WI38 (cell line): ENCODE data around the gene DUSP15.

ENCODE experiments used
- H3K4me3 ChIP-seq: 2 replicates; pipeline ENCODE4 v1.5.1; 2011; ENCODE audit warnings: low read depth, mild to moderate bottlenecking, control low read depth, low read length
- TF ChIP-seq, protein P1 (sequence below): IDR thresholded peaks from 2 replicates; pipeline ENCODE4 v1.5.1; 2012; ENCODE audit warnings: low read depth, mild to moderate bottlenecking, control low read depth, low read length

DUSP15 gene

DNA sequence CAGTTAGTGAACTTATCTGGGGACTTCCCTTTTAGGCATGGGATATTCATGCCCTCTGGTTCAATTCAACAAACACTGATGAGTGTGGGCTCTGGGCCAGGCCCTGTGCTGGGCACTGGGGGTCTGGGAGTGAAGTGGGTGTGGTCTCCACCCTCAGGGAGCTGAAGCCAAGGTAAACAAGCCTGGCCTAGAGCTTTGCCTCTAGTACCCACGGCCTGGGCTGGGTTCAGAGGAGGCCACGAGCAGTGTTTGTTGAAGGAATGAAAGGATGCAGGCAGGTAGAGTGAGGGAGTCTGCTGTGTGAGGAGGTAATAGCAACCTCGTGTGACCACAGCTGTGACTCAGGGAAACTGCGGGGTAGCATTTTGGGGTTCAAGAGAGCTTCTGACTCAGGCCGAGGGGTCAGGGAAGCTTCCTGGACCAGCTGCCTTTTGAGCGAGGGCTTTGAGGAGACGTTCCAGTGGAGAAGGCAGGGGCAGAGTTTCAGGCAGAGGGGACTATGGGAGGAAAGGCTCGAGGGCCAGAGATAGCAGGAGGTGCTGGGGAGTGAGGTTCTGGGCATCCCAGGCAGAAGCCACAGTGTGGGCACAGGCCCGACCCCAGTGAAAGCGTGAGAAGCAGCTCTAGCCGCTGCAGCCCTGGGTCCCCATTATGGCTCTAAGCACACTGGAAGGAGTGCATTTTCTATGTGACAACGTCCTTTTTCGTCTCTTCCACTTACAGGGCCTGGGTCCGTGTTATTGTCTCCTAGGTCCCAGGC, 45.6 kb downstream of the DUSP15 start:
- no peak overlapping the region for H3K4me3 ChIP-seq
- TF ChIP-seq, protein P1, sequence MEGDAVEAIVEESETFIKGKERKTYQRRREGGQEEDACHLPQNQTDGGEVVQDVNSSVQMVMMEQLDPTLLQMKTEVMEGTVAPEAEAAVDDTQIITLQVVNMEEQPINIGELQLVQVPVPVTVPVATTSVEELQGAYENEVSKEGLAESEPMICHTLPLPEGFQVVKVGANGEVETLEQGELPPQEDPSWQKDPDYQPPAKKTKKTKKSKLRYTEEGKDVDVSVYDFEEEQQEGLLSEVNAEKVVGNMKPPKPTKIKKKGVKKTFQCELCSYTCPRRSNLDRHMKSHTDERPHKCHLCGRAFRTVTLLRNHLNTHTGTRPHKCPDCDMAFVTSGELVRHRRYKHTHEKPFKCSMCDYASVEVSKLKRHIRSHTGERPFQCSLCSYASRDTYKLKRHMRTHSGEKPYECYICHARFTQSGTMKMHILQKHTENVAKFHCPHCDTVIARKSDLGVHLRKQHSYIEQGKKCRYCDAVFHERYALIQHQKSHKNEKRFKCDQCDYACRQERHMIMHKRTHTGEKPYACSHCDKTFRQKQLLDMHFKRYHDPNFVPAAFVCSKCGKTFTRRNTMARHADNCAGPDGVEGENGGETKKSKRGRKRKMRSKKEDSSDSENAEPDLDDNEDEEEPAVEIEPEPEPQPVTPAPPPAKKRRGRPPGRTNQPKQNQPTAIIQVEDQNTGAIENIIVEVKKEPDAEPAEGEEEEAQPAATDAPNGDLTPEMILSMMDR: no peak

DNA sequence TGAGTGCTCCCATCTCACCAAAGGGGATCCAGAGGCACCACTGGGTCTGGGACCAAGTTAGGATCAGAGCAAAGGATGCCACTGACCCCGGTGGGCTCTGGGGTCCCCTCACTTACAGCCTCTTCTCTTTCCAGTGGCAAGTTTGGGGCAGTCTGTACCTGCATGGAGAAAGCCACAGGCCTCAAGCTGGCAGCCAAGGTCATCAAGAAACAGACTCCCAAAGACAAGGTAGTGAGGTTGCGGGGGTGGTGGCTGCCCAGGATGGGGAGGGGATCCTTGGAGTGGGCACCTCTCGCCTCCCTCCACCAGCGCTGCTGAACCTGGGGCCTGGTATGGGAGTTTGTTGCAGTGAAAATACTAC, 46.2 kb downstream of the DUSP15 start:
- no peak overlapping the region for H3K4me3 ChIP-seq
- TF ChIP-seq, protein P1: no peak

DNA sequence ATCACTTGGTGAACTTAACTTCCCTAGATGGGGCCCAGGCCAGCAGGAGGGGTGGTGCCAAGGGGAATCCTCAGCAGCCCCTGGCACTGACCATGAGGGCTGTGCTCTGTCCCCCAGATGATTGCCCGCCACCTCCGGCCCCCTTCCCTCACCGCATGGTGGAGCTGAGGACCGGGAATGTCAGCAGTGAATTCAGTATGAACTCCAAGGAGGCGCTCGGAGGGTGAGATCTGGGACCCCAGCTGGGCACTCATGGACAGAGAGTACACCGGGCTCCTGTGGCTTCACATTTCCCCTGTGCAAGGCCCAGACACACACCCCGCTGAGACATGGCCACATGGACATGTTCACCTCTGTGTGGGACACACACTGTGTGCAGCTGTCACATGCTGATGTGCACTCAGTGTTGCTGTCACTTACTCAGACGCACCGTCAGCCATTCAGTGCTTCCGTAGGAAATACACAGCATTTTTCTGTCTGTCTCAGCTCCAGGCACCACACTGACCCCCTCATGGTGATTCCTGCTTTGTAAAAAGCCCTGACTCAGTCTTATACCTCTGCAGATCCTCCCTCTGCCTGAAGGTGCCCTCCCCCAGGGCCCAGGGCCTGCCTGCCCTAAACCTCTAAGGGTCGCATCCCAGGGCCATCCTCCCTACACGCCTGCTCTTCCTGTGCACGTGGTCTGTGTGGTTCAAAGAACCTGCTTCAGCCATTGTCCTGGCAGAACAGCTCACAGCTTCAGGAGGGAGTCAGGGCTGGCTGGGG, 46.8 kb downstream of the DUSP15 start:
- H3K4me3 ChIP-seq: no peak overlapping the region
- TF ChIP-seq, protein P1: no peak

DNA sequence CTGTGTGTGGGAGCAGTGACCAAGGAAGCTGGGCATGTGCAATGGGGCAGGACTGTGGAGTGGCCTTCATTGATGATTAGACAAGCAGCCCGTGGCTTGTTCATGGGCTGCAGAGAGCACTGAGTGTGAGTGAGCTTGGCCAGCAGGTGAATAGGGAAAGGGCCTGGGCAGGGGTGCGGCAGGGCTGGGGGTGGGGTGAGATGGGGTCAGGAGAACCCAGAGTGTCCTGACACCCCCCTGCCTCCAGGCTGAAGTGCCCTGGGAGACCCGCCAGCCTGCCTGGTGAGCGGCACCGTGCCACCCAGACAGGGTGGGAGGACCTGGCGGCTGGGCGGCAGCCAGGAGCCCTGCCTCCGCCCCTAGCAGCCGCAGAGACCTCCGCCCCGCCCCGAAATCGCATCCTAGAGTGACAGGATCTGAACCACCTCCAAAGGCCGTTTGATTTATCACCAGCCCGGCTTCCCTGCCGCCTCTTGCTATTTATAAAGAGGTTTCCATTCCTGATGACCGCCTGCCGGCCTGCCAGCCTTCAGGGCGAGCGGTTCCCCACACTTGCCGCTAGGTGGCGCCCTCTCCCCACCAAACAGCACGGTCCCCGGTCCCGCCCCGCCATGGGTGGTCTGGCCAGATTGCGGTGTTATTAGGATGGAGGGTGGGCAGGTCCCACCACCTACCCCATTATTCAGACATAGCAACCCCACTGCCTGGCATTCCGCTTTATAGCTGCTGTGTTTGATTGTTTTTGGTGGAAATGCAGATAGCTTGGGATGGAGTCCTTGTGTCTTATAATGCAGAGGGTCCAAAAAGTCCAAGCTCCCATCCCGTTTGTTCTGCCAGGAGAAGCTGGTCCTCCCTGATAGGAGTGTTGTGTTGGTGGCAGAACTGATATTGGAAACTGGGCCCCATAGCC, 47.7 kb downstream of the DUSP15 start:
- TF ChIP-seq, protein P1: peak; percentile 96
- no peak overlapping the region for H3K4me3 ChIP-seq

DNA sequence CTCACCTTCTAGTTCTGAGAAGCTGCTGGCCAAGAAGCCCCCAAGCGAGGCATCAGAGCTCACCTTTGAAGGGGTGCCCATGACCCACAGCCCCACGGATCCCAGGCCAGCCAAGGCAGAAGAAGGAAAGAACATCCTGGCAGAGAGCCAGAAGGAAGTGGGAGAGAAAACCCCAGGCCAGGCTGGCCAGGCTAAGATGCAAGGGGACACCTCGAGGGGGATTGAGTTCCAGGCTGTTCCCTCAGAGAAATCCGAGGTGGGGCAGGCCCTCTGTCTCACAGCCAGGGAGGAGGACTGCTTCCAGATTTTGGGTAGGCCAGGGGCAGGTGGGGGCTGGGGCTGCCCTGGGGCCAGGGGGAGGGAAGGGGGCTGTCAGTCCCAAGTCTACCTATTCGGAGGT, 48.9 kb downstream of the DUSP15 start:
- no peak overlapping the region for H3K4me3 ChIP-seq
- TF ChIP-seq, protein P1: no peak

DNA sequence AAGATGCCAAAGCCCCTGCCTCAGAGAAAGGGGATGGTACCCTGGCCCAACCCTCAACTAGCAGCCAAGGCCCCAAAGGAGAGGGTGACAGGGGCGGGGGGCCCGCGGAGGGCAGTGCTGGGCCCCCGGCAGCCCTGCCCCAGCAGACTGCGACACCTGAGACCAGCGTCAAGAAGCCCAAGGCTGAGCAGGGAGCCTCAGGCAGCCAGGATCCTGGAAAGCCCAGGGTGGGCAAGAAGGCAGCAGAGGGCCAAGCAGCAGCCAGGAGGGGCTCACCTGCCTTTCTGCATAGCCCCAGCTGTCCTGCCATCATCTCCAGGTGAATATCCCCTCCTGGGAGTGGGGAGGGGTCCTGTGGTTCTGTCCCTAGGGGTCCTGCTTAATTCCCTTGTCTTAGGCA, 50.1 kb downstream of the DUSP15 start:
- TF ChIP-seq, protein P1: no peak
- H3K4me3 ChIP-seq: no peak overlapping the region
